HUES48 (cell line): ENCODE data around the gene CHD6.

Experiments used
- H3K27ac ChIP-seq: one replicate; pipeline ENCODE4 v1.7.0; 2013; ENCODE audit warnings: low read depth, low read length, inconsistent platforms
- H3K27me3 ChIP-seq: 2 replicates; pipeline ENCODE4 v1.6.1; 2013; ENCODE audit warnings: mild to moderate bottlenecking, low read length; ENCODE audit not compliant: control insufficient read depth, insufficient read depth
- H3K36me3 ChIP-seq: 2 replicates; pipeline ENCODE4 v1.6.1; 2013; ENCODE audit warnings: low read length; ENCODE audit not compliant: control insufficient read depth, insufficient read depth
- H3K4me1 ChIP-seq: 2 replicates; pipeline ENCODE4 v1.6.1; 2013; ENCODE audit warnings: mild to moderate bottlenecking, low read length; ENCODE audit not compliant: control insufficient read depth, insufficient read depth
- H3K4me3 ChIP-seq: 2 replicates; pipeline ENCODE4 v1.5.1; 2013; ENCODE audit warnings: mild to moderate bottlenecking, low read depth, low read length
- H3K9ac ChIP-seq: 2 replicates; pipeline ENCODE4 v1.6.1; 2013; ENCODE audit warnings: mild to moderate bottlenecking, low read depth, low read length, moderate library complexity
- H3K9me3 ChIP-seq: 2 replicates; pipeline ENCODE4 v1.6.1; 2013; ENCODE audit warnings: low read length; ENCODE audit not compliant: control insufficient read depth, insufficient read depth

CHD6 gene

DNA sequence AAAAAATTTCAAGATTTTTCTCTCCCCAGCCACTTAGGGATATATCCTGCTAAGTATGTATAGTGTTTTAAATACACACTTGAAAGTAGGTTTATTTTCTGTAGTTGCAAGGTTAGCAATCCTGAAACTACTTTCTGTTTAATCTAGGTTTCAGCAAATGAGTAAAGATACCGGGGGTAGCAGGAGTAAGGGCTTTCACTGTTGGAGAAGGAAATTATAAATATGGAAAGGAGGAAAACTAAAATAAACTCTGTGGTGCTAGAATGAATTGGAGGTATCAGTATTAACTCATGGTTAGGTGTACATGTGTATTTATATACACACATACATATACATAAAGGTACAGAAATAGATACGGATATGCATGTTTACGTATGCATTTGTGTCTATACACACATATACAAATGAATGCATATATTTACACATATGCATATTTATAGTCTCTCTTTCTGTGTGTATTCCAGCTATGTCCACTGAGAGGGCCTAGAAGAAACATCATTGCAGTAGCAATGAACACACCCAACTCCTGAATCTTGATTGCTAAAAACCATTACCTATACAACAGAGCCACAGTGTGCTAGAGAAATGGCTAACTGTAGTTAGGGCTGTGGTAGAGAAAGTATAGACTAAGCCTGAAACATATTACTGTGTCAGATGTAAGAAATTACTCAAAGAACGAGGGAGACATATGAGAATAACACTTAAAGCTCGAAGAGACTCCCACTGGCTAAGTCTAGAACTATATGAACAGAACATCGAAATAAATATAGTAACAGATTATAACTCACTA is 155.6 kb downstream of the CHD6 start:
- H3K27me3 ChIP-seq: no peaks in the 10 kb centered on the region
- peaks cover 41% of the 10 kb centered on the region for H3K36me3 ChIP-seq
- H3K4me3 ChIP-seq: no peak overlapping the region
- peaks cover 24% of the 10 kb centered on the region for H3K9me3 ChIP-seq
- no peaks in the 10 kb centered on the region for H3K4me1 ChIP-seq
- no peak overlapping the region for H3K9ac ChIP-seq
- H3K27ac ChIP-seq: no peak overlapping the region

DNA sequence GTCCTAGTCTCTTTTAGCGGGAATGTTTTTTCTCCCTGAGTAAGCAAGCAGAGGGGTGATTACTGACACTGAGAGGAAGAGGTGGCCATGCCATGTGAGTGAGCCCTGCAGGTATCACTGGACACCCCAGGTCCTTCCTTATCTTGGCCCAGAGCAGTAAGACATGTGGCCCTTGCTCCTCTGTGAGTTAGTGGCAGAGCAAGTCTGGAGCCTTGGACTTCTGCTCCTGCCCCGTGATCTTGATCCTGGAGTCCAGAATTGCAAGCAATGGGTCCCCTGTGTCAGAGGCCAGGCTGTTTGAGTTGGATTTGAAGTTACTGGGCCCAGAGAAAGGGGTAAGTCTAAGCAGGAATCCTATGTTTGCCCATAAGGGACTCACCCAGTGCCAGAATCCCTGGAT is 159.4 kb downstream of the CHD6 start:
- Histone ChIP-seq H3K4me3 (no peak overlapping the region), H3K36me3 (peaks cover 56% of the 10 kb centered on the region), H3K27ac (no peak overlapping the region), H3K9ac (no peak overlapping the region), H3K9me3 (peaks cover 24% of the 10 kb centered on the region), H3K4me1 (no peaks in the 10 kb centered on the region), H3K27me3 (no peaks in the 10 kb centered on the region)

DNA sequence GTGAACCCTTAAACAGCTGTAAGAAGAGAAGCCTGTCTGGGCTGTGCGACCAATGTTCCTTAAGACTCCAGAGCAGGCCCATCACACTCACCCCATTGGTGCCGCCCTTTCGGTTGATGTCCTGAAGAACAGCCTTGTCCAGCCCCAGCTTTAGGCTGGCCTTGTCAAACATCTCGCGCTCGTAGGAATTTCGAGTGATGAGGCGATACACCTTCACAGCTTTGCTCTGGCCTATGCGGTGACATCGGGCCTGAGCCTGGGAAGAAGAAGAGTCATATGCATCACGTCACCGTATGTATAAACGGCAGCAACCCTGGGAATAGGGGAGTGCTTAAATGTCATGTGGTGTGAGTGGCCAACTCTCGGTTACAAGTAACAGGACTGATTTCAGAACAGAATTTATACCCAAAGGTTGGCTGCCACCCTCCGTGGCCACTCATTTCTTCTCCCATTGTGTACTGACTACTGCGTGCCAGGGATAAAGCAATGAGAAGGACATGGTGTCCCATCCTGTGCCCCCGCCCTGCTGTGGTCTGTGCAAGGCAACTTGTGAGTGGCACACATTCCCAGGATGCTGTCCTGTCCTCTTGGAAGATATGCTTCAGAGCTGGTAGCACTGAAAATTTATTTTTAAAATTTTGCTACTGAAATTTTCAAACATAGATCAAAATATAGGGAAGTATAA is 160.9 kb downstream of the CHD6 start:
- H3K9ac ChIP-seq: no peak overlapping the region
- H3K4me3 ChIP-seq: no peak overlapping the region
- H3K36me3 ChIP-seq: peaks cover 66% of the 10 kb centered on the region
- H3K27ac ChIP-seq: no peak overlapping the region
- H3K4me1 ChIP-seq: no peaks in the 10 kb centered on the region
- no peaks in the 10 kb centered on the region for H3K27me3 ChIP-seq
- H3K9me3 ChIP-seq: peaks cover 20% of the 10 kb centered on the region

DNA sequence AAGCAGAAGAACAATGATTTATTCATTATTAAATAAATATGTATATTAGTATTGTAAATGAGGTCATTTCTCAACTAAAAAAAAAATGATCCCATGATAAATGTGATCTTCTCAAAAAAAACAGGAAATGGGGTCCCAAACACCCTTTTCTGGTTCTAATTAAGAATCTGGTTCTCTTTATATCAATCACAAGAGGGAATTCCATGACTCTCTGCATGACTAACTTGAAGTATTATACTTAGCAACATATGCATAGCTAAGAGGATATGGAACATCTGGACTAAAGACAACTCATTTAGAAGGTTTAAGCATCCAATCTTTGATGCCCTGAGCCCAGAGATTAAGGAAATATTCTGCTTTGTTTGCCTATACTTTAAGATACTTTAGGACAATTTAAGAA is 161.8 kb downstream of the CHD6 start:
- Histone ChIP-seq H3K4me3 (no peak overlapping the region), H3K27me3 (no peaks in the 10 kb centered on the region), H3K27ac (no peak overlapping the region), H3K4me1 (no peaks in the 10 kb centered on the region), H3K9me3 (peaks cover 10% of the 10 kb centered on the region), H3K9ac (no peak overlapping the region), H3K36me3 (peaks cover 66% of the 10 kb centered on the region)

DNA sequence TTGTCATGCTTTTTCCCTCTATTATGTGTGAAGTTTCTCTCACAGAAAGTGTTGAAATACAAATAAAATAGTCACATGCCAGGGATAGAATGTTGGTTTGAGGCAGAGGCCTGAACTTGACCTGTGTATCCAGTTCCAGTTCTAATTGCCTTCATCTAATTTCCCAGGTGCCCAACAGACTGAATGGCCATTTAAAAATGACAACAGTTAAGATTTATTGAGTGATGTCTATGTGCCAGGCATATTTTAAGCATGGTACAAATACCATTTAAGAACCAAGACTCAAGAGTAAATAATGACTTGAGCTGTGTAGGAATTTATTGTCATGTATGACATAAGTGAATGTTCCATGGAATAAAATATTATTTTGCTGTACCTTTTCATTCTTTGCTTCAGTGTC is 163.9 kb downstream of the CHD6 start:
- Histone ChIP-seq H3K9me3 (no peaks in the 10 kb centered on the region), H3K9ac (no peak overlapping the region), H3K4me3 (no peak overlapping the region), H3K36me3 (peaks cover 84% of the 10 kb centered on the region), H3K27me3 (no peaks in the 10 kb centered on the region), H3K4me1 (no peaks in the 10 kb centered on the region), H3K27ac (no peak overlapping the region)

DNA sequence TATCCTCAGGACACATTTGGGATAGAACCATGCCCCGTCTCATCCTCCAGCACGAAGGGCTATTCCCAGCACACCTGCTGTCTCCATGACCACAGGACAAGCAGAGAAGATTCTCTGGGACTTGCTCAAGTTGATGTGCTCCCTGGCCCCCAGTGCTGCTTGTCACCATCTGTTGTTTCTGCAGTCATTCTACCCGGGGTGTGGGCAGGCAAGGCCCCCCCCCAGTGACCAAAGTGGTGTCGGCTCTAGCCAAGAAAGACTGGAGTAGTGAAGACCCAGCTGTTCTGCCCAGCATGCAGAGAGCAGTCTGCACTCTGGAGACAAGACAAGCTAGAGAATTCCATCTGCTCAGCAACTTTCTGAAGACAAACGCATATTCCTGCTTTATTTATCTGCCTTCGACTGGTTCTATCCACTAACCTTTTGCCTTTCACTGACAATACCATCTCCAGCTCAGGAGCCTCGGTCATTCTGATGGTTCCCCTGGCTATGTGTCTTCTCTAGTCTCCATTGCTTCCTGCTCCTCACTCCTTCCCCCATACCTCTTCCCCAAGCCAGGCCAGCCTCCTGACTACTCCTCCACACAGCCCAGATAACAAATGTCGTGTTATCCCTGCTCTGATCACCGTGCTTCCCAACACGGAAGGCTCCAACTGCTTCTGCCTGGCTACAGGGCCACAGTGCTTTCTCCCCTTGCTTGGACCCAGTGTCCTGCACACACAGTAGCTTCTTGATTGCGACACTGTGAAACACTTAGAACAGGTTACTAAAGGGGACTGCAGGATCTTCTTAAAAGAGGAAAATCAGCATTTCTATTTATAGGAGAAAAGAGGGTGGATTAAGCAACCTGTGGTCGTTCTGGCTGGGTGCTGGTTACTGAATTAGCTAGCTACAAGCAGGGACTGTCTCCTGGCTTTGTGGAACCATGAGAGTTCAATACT is 164.9 kb downstream of the CHD6 start:
- H3K36me3 ChIP-seq: peaks cover 90% of the 10 kb centered on the region
- no peaks in the 10 kb centered on the region for H3K27me3 ChIP-seq
- no peak overlapping the region for H3K9ac ChIP-seq
- no peaks in the 10 kb centered on the region for H3K4me1 ChIP-seq
- no peak overlapping the region for H3K4me3 ChIP-seq
- no peaks in the 10 kb centered on the region for H3K9me3 ChIP-seq
- no peak overlapping the region for H3K27ac ChIP-seq

DNA sequence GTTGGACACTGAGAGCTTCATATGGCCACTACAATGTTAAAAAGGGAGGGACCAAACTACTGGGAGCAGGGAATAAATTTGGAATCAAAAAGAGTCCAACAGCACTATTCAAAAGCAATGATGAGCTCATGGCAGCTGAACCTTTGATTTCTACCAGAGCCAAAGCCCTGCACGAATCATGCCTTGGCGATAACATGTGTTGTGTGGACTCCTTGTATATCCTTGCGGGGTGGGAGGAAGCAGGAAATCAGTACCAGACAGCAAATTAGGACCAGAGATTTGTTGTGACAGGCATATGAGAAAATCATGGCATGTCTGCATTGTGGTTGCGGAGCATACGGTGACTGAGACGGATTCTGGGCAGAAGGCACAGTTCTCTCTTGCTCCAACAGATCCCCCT is 166.0 kb downstream of the CHD6 start:
- H3K27ac ChIP-seq: no peak overlapping the region
- H3K4me1 ChIP-seq: no peaks in the 10 kb centered on the region
- no peaks in the 10 kb centered on the region for H3K9me3 ChIP-seq
- H3K27me3 ChIP-seq: no peaks in the 10 kb centered on the region
- H3K4me3 ChIP-seq: no peak overlapping the region
- H3K9ac ChIP-seq: no peak overlapping the region
- peaks cover 96% of the 10 kb centered on the region for H3K36me3 ChIP-seq

DNA sequence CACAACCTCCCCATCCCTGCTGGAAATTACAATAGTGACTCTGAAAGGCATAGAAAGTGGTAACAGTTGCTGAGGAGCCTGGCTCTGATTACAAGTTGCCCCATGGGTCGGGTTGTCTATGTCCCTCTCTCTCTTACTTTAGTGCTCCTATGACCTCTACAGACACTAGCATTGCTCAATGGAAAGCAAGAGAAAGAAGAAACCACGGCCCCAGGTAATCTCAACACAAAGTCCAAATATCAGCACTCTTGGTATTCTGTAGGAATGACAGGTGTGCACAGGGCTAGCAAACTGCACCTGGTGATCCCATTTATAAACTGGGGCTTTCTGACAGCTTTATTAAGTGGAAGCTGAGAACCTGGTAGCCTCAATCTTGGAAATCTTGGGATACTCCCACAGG is 171.2 kb downstream of the CHD6 start:
- no peaks in the 10 kb centered on the region for H3K27me3 ChIP-seq
- no peak overlapping the region for H3K9ac ChIP-seq
- H3K27ac ChIP-seq: no peak overlapping the region
- H3K4me1 ChIP-seq: no peaks in the 10 kb centered on the region
- peaks cover 96% of the 10 kb centered on the region for H3K36me3 ChIP-seq
- H3K9me3 ChIP-seq: no peaks in the 10 kb centered on the region
- H3K4me3 ChIP-seq: no peak overlapping the region

DNA sequence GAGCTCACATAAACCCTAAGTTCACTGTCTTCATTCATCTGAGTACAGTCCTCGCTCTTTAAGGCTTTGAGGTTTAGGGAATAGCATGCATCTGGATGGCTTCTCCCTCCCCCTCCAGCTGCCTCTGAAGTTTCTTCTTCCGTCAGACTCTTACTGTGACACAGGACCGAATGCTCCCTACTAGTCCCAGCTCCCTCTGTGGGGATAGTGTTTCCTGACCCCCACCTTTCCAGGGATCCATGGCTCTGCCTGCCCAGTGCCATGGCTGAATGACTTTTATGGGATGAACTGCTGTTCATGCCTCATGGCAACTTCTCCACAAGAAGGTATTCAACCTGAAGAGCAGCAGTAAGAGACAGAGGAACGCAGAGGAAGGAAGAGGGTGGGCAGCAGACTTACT is 171.7 kb downstream of the CHD6 start:
- Histone ChIP-seq H3K27me3 (no peaks in the 10 kb centered on the region), H3K9ac (no peak overlapping the region), H3K36me3 (peaks cover 96% of the 10 kb centered on the region), H3K4me3 (no peak overlapping the region), H3K27ac (no peak overlapping the region), H3K9me3 (no peaks in the 10 kb centered on the region), H3K4me1 (no peaks in the 10 kb centered on the region)

DNA sequence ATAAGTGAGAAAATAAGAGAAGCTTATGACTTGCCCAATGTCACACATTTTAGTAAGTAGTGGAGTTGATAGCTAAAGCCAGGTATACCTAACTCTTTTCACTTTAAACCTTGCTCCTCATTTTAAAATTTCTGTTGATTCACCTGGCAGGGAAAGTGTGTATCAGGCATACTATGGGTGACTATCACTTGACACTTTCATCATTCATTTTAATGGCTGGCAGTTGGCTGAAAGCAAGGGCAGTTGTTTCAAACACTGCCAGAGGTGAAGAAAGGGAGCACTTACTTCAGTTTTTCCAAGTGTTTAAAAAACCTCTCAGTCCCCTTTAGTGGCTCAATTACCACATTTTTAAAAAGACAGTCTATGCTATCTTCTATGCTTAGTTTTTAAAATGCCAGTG is 173.4 kb downstream of the CHD6 start:
- Histone ChIP-seq H3K9ac (no peak overlapping the region), H3K4me3 (no peak overlapping the region), H3K27ac (no peak overlapping the region), H3K4me1 (no peaks in the 10 kb centered on the region), H3K9me3 (no peaks in the 10 kb centered on the region), H3K36me3 (peaks cover 96% of the 10 kb centered on the region), H3K27me3 (no peaks in the 10 kb centered on the region)

DNA sequence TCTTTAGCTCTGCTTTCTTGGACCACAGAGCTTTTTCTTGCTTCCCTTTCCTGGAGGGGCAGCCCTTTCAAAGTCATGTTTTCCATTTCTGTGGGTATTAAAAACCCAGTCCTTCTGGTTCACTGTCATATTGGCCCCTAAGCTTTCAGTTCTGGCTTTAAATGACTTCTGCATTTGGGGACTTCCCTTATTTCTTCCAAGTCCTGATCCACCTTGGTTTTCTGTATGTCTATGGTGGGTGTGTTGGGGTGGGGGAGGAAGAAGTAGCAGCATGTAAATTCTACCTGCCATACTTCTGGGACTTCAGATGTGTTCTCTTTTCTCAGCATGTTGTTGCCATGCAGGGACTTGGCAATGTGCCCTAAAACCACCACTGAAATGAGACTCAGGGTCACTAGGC is 174.5 kb downstream of the CHD6 start:
- Histone ChIP-seq H3K4me3 (no peak overlapping the region), H3K27me3 (no peaks in the 10 kb centered on the region), H3K27ac (no peak overlapping the region), H3K9me3 (no peaks in the 10 kb centered on the region), H3K36me3 (peaks cover 97% of the 10 kb centered on the region), H3K9ac (no peak overlapping the region), H3K4me1 (no peaks in the 10 kb centered on the region)
